Activated naive CD4-positive, alpha-beta T cell treated with anti-CD3 and anti-CD28 coated beads, Interleukin-2, amount 10 ng/mL, durations not matched to agents 7 days and 5 days (primary cell): ENCODE measurements around the gene ARID4A.
"Not testable (repeated sequence)": the region's sequence is repeated elsewhere in the genome, so short reads cannot be mapped to it uniquely, and the experiment has no call there.

Source experiments
- CTCF ChIA-PET: fragments of 350-600 bp; sonication (Branson Sonifier 250); formaldehyde crosslinking; loops from one replicate; lab custom pipeline; 2021; ENCODE audit warnings: antibody characterized with exemption; lab: Charles Lee
- DNase-seq: peaks from one replicate; pipeline ENCODE4 v3.0.0-alpha.2; 2020
- H3K27ac Mint-ChIP-seq: one replicate; pipeline ENCODE4 v1.8.0; 2021; ENCODE audit warnings: mild to moderate bottlenecking, moderate library complexity, mixed read lengths
- H3K27me3 Mint-ChIP-seq: one replicate; pipeline ENCODE4 v1.8.0; 2021; ENCODE audit warnings: mild to moderate bottlenecking, mixed read lengths
- H3K36me3 Mint-ChIP-seq: one replicate; pipeline ENCODE4 v1.8.0; 2021; ENCODE audit warnings: mixed read lengths
- H3K4me1 Mint-ChIP-seq: one replicate; pipeline ENCODE4 v1.8.0; 2021; ENCODE audit warnings: mixed read lengths
- H3K4me3 Mint-ChIP-seq: one replicate; pipeline ENCODE4 v1.8.0; 2021; ENCODE audit warnings: mild to moderate bottlenecking, moderate library complexity, mixed read lengths
- H3K9me3 Mint-ChIP-seq: one replicate; pipeline ENCODE4 v1.8.0; 2021; ENCODE audit warnings: mixed read lengths

Gene ARID4A

DNA sequence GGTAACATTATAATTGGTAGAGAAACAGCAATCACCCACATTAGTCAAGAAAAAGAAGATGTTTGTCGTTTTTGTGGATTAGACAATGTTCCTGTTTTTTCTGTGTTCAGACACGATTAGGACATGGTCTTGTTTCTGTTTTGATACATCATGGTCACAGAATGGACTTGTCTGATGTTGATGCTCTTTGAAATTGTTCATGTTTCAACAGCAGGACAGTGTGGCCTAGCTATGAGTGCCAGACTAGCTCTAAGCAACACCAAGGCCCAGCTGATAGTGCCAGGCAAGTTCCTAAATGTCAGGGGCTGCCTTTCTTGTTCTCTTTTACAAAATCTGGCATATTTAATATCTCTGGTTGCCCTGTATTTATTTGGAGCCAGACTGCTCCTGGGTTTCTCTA is 56.5 kb downstream of the ARID4A start:
- Mint-ChIP-seq H3K27me3 (no peaks in the 10 kb centered on the region), H3K4me3 (no peak overlapping the region), H3K27ac (no peak overlapping the region), H3K9me3 (no peaks in the 10 kb centered on the region), H3K4me1 (peaks cover 18% of the 10 kb centered on the region), H3K36me3 (peaks cover 52% of the 10 kb centered on the region)
- DNase-seq, result no peak
- CTCF ChIA-PET, result no interaction called here

DNA sequence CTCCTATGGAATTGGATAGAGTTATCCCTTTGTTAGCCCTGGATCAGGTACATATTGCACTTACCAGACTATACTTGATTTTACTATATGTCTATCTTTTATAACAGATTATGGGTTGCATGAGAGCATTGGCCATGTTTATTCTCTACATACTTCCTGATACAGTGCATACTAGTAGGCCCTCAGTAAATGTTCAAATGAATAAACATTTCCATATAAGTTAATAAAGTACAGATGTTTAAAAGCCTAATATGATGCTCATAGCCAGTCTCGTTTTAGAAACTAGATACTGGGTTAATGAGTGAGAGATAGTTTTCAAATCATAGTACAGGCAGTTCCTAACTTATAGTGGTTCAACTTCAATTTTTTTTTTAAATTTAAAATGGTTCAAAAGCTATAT is 57.9 kb downstream of the ARID4A start:
- no peak for DNase-seq
- Mint-ChIP-seq H3K36me3 (peaks cover 48% of the 10 kb centered on the region), H3K4me3 (no peak overlapping the region), H3K27me3 (no peaks in the 10 kb centered on the region), H3K9me3 (no peaks in the 10 kb centered on the region), H3K4me1 (peaks cover 16% of the 10 kb centered on the region), H3K27ac (no peak overlapping the region)
- CTCF ChIA-PET, result no interaction called here

DNA sequence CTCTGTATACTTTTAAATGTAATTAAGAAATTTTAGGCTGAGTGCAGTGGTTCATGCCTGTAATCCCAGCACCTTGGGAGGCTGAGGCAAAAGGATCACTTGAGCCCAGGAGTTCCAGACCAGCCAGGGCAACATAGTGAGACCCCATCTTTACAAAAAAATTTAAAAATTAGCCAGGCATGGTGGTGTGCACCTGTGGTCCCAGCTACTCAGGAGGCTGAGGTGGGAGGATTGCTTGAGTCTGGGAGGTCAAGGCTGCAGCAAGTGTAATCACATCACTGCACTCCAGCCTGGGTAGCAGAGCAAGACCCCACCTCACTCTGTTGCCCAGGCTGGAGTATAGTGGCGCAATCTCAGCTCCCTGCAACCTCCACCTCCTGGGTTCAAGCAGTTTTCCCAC is 63.9 kb downstream of the ARID4A start:
- not testable (repeated sequence) for H3K4me1 Mint-ChIP-seq, DNase-seq, H3K4me3 Mint-ChIP-seq, H3K27ac Mint-ChIP-seq, H3K9me3 Mint-ChIP-seq, H3K27me3 Mint-ChIP-seq
- CTCF ChIA-PET, result interaction anchor here (1.0 kb wide), 1 partner anchor 39 kb away, joined by 3 read pairs; no protein-coding TSS in a partner anchor
- H3K36me3 Mint-ChIP-seq, result peaks cover 33% of the 10 kb centered on the region

DNA sequence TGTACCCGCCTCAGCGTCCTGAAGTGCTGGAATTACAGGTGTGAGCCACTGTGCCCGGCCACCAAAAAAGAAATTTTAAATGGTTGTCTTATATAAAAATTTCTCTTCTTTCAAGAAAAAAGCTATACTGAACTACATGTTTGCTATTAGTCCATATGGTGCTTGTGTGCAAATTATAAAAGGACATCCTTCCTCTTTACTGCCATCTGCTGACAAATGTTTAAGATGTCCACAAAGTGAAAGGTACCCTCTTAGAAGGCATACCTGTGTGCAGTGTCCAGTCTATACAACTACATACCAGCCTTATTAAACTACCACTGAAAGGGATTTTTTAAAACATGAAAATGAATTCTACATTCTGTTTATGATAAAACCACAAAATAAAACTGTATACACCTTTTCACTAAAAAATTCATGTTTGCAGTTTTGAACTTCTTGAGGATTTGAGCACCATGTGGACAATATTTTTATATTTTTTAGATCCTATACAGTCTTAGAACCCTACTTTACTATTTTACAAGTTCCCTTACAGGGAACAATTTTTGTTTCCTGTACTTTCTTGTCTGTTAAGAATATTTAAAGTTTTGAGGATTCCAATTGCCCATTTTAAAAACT is 64.5 kb downstream of the ARID4A start:
- no peak for DNase-seq
- Mint-ChIP-seq H3K27me3 (no peaks in the 10 kb centered on the region), H3K36me3 (peaks cover 40% of the 10 kb centered on the region), H3K4me1 (peaks cover 4% of the 10 kb centered on the region), H3K4me3 (no peak overlapping the region), H3K9me3 (no peaks in the 10 kb centered on the region), H3K27ac (no peak overlapping the region)
- CTCF ChIA-PET, result interaction anchor here (1.0 kb wide), 1 partner anchor 38 kb away, joined by 3 read pairs; no protein-coding TSS in a partner anchor

DNA sequence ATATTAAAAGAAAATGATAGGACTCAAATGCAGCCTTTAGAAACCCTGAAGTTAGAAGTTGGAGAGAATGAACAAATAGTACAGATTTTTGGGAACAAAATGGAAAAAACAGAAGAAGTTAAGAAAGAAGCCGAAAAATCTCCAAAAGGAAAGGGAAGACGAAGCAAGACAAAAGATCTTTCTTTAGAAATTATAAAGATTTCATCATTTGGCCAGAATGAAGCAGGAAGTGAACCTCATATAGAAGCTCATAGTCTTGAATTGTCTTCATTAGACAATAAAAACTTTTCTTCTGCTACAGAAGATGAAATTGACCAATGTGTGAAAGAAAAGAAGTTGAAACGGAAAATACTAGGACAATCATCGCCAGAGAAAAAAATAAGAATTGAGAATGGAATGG is 66.0 kb downstream of the ARID4A start:
- H3K4me3 Mint-ChIP-seq, result no peak overlapping the region
- DNase-seq, result no peak
- H3K27ac Mint-ChIP-seq, result no peak overlapping the region
- no peaks in the 10 kb centered on the region for H3K9me3 Mint-ChIP-seq
- peaks cover 4% of the 10 kb centered on the region for H3K4me1 Mint-ChIP-seq
- H3K27me3 Mint-ChIP-seq, result no peaks in the 10 kb centered on the region
- H3K36me3 Mint-ChIP-seq, result peaks cover 45% of the 10 kb centered on the region
- CTCF ChIA-PET, result interaction anchor here (0.9 to 1.3 kb wide), 2 partner anchors 28 to 257 kb away, joined by 3 to 5 read pairs; no protein-coding TSS in a partner anchor

DNA sequence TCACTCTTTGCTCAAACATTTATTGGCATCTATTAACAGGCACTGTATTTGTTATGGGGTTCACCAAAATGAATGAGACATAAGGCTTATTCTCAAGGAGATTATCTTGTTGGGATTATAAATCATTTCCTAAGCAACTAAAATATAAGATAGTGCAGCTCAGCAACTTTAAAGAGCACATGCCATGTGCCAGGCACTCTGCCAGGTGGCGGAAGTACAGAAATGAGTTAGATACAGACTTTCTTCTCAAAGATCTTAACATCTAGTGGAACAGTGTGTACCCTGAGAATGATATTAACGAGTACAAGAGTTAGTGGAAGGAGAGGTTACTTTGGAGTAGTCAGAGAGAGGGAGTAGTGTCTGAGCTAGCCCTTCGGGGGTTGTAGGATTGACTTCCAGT is 68.9 kb downstream of the ARID4A start:
- Mint-ChIP-seq H3K36me3 (peaks cover 47% of the 10 kb centered on the region), H3K27me3 (no peaks in the 10 kb centered on the region), H3K27ac (no peak overlapping the region), H3K4me1 (peaks cover 4% of the 10 kb centered on the region), H3K9me3 (no peaks in the 10 kb centered on the region), H3K4me3 (no peak overlapping the region)
- DNase-seq, result no peak
- CTCF ChIA-PET, result no interaction called here

DNA sequence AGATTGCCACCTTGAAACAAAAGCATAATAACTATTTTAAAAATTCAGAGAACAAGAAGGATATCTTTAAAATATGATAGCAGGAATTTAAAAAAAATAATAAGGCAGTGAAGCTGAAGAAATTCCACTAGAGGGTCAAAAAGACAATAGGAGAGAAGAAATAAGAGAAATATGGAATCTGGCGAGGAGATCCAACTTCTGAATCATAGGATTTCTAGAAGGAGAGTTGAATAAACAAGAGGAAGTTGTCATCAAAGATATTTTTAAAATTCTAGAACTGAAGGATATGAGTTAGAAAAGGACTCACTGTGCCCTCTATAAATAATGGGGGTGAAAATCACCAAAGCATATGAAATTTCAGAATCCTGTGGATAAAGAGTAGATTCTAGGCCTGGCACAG is 70.6 kb downstream of the ARID4A start:
- CTCF ChIA-PET, result no interaction called here
- H3K9me3 Mint-ChIP-seq, result no peaks in the 10 kb centered on the region
- DNase-seq, result no peak
- no peaks in the 10 kb centered on the region for H3K27me3 Mint-ChIP-seq
- H3K36me3 Mint-ChIP-seq, result peaks cover 50% of the 10 kb centered on the region
- no peak overlapping the region for H3K4me3 Mint-ChIP-seq
- no peak overlapping the region for H3K27ac Mint-ChIP-seq
- peaks cover 4% of the 10 kb centered on the region for H3K4me1 Mint-ChIP-seq

DNA sequence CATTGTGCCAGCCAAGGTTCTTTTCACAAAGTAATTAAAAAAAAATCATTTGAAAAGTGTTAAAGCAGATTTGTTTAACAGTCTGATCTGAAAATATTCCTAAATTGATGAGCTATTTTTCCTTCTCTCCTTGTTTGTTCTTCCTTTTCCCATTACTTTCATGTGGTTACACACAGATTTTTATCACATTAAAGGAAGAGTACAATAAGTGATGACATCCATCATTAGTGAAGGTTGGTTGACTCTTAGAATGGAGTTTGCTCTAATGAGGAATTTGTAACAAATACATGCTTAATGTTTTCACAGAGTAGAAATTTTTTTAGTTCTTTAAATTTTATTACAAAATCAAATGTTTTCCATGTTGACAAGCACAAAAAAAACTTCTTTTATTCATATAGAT is 78.4 kb downstream of the ARID4A start:
- DNase-seq, result no peak
- no peaks in the 10 kb centered on the region for H3K27me3 Mint-ChIP-seq
- H3K36me3 Mint-ChIP-seq, result peaks cover 44% of the 10 kb centered on the region
- H3K27ac Mint-ChIP-seq, result no peak overlapping the region
- no peak overlapping the region for H3K4me3 Mint-ChIP-seq
- CTCF ChIA-PET, result no interaction called here
- H3K4me1 Mint-ChIP-seq, result no peaks in the 10 kb centered on the region
- H3K9me3 Mint-ChIP-seq, result no peaks in the 10 kb centered on the region

DNA sequence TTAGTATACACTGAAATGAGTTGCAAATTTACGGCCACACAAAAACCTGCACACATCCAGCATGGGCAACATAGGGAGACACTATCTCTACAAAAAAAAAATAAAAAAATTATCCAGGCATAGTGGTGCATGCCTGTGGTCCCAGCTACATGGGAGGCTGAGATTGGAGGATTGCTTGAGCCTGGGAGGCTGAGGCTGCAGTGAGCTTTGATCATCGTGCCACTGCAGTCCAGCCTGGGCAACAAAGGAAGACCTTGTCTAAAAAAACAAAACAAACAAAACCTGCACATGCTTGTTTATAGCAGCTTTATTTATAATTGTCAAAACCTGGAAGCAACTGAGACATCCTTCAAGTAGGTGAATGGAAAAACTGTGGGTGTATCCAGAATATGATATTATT is 92.5 kb downstream of the ARID4A start:
- CTCF ChIA-PET, result interaction anchor here (0.6 kb wide), 1 partner anchor 443 kb away, joined by 3 read pairs; no protein-coding TSS in a partner anchor
- Mint-ChIP-seq H3K36me3 (peaks cover 3% of the 10 kb centered on the region), H3K9me3 (no peaks in the 10 kb centered on the region), H3K4me1 (peaks cover 6% of the 10 kb centered on the region), H3K4me3 (no peak overlapping the region), H3K27me3 (no peaks in the 10 kb centered on the region), H3K27ac (no peak overlapping the region)
- no peak for DNase-seq

DNA sequence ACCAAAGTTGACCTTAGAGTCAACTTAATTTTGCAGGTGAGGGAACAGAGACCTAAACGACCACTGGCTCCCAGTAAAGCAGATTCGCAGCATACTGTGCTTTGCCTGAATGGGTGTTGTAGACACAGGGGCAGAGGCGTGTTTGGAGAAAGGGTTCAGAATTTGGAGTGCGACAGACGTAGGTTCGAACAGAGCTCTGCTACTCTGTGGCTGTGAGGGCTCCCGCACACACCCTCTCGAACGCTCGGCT is 97.1 kb downstream of the ARID4A start:
- H3K36me3 Mint-ChIP-seq, result no peaks in the 10 kb centered on the region
- peaks cover 15% of the 10 kb centered on the region for H3K4me1 Mint-ChIP-seq
- H3K27ac Mint-ChIP-seq, result peak overlapping the region; percentile 54
- CTCF ChIA-PET, result interaction anchor here (1.0 to 3.0 kb wide), 6 partner anchors 10 to 287 kb away, joined by 3 to 8 read pairs (median 6); partner anchors contain the start of genes ARID4A, KIAA0586 and TIMM9
- DNase-seq, result no peak
- H3K4me3 Mint-ChIP-seq, result peak overlapping the region; percentile 65
- H3K9me3 Mint-ChIP-seq, result no peaks in the 10 kb centered on the region
- peaks cover 5% of the 10 kb centered on the region for H3K27me3 Mint-ChIP-seq

DNA sequence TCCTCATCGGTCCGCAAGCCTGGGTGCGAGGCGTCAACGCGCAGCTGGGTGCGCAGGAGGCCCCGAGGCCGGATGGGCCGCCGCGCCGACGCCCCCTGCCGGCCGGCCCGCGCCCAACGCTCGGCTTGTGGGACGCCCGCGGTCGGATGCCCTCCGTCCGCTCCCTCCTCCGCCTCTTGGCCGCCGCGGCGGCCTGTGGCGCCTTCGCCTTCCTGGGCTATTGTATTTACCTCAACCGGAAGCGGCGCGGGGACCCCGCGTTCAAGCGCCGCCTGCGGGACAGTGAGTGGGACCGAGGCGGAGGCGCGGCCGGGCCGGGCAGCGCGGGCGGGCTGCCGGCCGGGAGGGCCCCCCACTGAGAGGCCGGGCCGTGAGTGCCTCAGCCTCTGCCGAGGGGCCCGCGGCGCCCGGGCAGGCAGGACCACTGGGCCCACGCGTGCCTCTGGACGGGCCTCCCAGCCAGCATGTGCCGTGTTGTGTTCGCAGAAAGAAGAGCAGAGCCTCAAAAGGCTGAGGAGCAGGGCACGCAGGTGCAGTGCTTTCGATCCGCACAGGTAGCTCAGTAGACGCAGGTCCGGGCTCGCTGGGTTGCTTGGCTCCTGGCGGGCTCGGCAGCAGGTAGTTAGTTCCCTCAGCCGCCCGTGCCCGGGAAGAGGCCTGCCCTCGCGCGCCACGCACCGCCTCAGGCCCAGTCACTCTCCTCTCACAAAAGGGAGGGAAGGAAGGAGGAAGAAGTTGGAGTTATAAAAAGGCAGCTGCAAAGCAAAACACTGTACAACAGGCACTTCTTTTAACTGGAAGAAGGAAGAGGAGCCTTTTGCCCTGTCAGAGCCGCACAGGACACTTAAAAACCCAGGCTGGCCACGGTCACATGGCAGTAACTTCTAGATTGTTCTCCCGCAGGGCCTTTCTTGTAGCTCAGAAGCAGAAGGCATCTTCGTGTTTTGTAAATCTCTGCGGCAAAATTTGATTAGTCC is 97.7 kb downstream of the ARID4A start, which contains the start of gene TOMM20L:
TSS of gene TOMM20L (plus strand) at position 119 of the 977 bp plus-strand sequence. CDS start at position 147, 28 bp downstream.
- Mint-ChIP-seq H3K4me1 (peaks cover 15% of the 10 kb centered on the region), H3K9me3 (no peaks in the 10 kb centered on the region), H3K4me3 (peak within 1 kb of the TSS; percentile 65), H3K27me3 (peaks cover 5% of the 10 kb centered on the region), H3K27ac (peak within 1 kb of the TSS; percentile 54), H3K36me3 (no peaks in the 10 kb centered on the region)
- CTCF ChIA-PET, result interaction anchor here (0.6 to 3.0 kb wide), 9 partner anchors 9 to 287 kb away, joined by 3 to 8 read pairs (median 4); partner anchors contain the start of genes ARID4A, KIAA0586 and TIMM9
- DNase-seq, result peak; percentile 77

DNA sequence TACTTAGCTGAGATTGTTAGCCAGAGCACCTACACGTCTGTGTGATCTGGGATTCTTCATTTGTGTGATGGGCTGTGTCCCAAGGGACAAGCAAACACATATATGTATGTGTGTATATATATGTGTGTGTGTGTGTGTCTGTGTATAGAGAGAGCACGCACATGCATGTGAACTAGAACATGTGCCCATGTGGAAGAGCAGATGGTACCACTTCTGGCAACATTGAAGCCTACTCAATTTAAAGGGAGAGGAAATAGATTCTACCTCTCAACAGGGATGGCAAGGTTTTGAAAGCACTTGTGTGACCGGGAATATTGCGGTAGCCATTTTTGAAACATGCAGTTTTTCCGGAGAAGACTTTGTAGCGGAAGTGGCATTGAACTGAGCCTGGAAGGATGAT is 98.8 kb downstream of the ARID4A start:
- Mint-ChIP-seq H3K27ac (no peak overlapping the region), H3K27me3 (peaks cover 5% of the 10 kb centered on the region), H3K4me3 (no peak overlapping the region), H3K36me3 (no peaks in the 10 kb centered on the region), H3K9me3 (no peaks in the 10 kb centered on the region), H3K4me1 (peaks cover 15% of the 10 kb centered on the region)
- DNase-seq, result no peak
- CTCF ChIA-PET, result interaction anchor here (0.6 to 2.2 kb wide), 3 partner anchors 10 to 99 kb away, joined by 3 to 8 read pairs (median 3); partner anchors contain the start of gene ARID4A

DNA sequence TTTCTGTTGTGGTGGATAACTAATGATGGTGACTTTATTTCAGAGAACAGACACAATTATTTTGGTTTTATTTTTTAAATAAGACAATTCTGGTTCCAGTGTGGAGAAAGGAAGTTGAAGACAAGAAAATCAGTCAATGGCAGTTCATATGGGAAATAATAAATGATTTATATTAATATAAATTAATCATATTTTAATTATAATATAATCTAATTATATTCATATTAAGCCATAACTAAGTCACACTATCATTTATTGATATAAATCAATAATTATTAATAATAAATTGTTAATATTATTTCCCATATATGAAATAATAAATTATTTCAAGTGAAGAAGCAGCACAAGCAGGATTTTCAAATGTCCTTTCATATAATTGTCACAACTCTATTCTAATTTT is 100.1 kb downstream of the ARID4A start:
- Mint-ChIP-seq H3K9me3 (no peaks in the 10 kb centered on the region), H3K27ac (no peak overlapping the region), H3K4me3 (no peak overlapping the region), H3K36me3 (no peaks in the 10 kb centered on the region), H3K4me1 (peaks cover 15% of the 10 kb centered on the region), H3K27me3 (peaks cover 5% of the 10 kb centered on the region)
- no peak for DNase-seq
- CTCF ChIA-PET, result interaction anchor here (0.9 kb wide), 1 partner anchor 23 kb away, joined by 3 read pairs; no protein-coding TSS in a partner anchor

DNA sequence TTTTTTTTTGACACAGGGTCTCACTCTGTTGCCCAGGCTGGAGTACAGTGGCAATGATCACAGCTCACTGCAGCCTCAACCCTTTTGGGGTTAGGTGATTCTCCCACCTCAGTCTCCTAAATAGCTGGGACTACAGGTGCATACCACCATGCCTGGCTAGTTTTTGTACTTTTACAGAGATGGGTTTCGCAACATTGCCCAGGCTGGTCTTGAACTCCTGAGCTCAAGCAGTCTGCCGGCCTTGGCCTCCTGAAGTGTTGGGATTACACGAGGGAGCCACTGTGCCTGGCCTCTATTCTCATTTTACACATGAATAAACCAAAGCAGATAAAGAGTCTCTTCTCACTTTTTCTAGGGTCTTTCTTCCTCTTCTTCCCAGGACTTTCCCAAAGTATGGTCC is 100.5 kb downstream of the ARID4A start:
- peaks cover 15% of the 10 kb centered on the region for H3K4me1 Mint-ChIP-seq
- peaks cover 5% of the 10 kb centered on the region for H3K27me3 Mint-ChIP-seq
- no peak overlapping the region for H3K27ac Mint-ChIP-seq
- no peak overlapping the region for H3K4me3 Mint-ChIP-seq
- no peaks in the 10 kb centered on the region for H3K36me3 Mint-ChIP-seq
- CTCF ChIA-PET, result interaction anchor here (0.9 kb wide), 1 partner anchor 23 kb away, joined by 3 read pairs; no protein-coding TSS in a partner anchor
- DNase-seq, result no peak
- H3K9me3 Mint-ChIP-seq, result no peaks in the 10 kb centered on the region
